HG02623 (cell line): Measurements from ENCODE around the gene ANO9.
"Not testable (repeated sequence)": the region's sequence is repeated elsewhere in the genome, so short reads cannot be mapped to it uniquely, and the experiment has no call there.

Experiments used
- ATAC-seq: cut with Tn5 transposase; IDR thresholded peaks from one replicate; pipeline ENCODE4 v1.9.1; 2021; ENCODE audit warnings: moderate library complexity; ENCODE audit not compliant: unreplicated experiment

Gene ANO9

GRCh38 chr11:389369-389768 is 52.4 kb downstream of the ANO9 start:
- ATAC-seq = not testable (repeated sequence)

DNA sequence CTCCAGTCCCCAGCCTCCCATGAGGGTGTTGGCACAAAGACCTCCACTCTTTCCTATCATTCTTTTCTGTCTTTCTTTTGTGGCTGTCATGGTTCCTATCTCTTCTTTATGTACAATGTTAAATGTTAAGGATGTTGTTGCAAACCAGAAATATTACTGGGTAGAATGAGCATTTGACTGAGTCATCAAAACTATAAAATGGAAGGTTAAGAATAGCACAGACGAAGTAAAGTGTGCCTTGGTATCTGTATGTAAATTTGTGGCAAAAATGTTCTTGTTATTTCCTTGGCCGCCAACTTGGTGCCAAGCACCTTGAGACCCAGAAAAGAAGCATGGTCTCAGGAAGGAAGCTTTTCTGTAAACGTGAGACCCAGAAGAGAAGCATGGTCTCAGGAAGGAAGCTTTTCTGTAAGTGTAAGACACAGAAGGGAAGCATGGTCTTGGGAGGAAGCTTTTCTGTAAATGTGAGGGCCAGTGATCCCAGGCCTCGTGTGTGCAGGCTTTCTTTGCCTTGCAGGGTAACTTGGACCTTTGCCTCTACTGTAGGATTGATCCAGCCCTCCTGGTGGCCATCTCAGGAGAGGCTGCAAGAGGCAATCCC is 54.5 kb downstream of the ANO9 start:
- ATAC-seq = no peak

- ATAC-seq = no peak
Measured at GRCh38 chr11:386483-386882, 55.3 kb downstream of the ANO9 start.

- ATAC-seq = no peak
Measured at GRCh38 chr11:385594-386351, 56.0 kb downstream of the ANO9 start.

GRCh38 chr11:384511-384910 is 57.3 kb downstream of the ANO9 start:
- no peak for ATAC-seq

DNA sequence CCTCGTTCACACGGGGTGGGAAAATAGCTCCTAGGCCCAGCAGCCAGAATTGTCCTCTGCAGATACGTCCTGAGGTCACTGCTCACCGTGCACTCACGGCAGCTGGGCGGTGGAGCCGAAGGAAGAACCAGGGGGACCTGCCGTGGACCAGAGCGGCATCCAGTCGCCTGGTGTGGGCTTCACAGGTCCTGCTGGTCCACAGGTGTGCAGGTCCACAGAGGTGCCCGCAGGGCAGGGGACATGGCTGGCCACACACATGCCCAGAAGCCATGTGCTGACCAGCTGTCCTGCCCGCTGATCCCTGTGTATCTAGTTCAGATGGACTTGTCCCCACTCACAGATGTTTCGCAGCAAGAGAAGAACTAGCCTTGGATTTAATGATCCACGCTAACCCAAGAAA is 58.4 kb downstream of the ANO9 start:
- no peak for ATAC-seq

DNA sequence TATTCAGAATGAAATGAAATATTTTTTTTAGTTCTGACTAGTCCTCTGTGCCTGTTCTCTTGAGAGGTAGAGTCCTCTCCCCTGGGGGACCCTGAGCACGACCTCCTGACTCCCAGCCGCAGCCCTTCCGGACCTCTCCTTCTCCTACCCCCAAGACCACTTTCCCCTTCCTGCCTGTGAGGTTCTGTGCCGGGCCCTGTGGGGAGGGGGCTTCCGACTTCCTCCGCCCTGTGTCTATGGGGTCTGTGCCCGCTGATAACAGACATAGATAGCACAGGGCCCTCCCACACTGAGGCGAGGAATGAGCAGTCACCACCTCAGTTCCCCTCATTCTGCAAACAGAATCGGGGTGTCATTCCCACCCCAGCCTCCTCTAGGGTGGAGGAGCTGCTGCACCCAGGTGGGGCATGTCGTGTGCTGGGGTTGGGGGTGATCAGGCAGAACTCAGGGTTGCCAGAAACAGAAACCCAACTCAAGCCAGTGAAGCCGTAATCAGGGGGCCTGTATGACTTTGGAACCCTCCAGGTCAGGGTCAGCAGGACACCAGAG is 59.7 kb downstream of the ANO9 start:
- ATAC-seq = no peak

GRCh38 chr11:381501-382072 is 60.2 kb downstream of the ANO9 start:
- ATAC-seq = no peak

- ATAC-seq = no peak
Measured at GRCh38 chr11:380996-381395, 60.8 kb downstream of the ANO9 start.

DNA sequence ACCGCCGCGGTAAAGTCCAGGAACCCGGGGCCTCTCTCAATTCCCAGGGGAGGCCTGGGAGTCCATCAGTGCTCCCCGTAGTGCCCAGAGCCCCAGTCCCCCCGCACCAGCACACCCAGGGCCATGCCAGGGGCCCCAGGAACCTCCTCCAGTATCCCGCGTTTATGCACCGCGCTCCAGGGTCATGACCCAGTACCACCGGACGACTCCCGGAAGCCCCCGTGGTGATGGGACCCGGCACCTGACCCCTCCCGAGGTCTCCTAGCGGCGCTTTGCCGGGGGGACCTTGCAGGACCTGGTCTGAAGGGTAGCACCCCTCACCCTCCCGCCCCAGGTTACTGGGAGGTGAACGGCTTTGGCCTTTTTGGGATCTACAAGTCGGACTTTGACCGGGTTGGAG is 61.3 kb downstream of the ANO9 start:
- ATAC-seq = no peak

DNA sequence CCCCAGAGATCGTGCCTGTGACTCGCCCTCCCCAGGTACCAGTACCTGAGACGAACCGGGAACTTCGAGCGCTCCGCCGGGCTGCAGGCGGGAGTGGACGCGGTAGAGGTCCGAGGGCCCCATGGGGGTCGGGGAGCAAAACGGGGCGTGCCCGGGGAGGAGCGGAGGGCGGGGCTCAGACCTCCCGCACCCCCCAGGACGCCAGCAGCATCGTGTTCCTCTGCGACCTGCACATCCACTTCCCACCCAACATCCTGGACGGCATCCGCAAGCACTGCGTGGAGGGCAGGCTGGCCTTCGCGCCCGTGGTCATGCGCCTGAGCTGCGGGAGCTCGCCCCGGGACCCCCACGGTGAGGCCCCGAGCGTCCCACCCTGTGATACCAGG is 61.7 kb downstream of the ANO9 start:
- no peak for ATAC-seq

DNA sequence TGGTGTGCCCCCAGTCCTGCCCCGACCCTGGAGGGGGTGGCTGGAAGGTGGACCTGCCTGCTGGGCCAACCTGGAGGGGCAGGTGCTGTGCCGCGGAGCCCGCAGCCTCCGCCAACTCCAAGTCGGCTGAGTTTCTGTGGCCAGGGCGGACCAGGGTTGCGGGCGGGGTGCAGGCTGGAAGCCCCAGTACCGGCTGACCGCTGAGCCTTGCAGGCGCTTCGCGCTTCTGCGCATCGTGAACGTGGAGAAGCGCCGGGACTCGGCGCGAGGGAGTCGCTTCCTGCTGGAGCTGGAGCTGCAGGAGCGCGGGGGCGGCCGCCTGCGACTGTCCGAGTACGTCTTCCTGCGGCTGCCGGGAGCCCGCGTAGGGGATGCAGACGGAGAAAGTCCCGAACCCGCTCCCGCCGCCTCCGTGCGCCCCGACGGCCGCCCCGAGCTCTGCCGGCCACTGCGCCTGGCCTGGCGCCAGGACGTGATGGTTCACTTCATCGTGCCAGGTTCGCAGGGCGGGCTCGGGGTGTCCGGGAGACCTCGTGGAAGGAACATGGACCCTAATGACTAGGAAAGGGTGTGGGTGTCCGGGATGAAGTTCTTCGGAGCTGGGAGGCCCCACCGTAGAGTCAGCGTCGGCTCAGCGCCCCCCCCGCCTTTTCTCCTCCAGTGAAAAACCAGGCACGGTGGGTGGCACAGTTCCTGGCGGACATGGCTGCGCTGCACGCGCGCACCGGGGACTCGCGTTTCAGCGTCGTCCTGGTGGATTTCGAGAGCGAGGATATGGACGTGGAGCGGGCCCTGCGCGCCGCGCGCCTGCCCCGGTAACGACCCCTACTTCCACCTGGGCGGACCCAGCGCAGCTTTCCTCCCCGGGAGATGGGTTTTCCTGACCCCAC is 62.4 kb downstream of the ANO9 start:
- no peak for ATAC-seq

GRCh38 chr11:377883-378500 is 63.8 kb downstream of the ANO9 start:
- ATAC-seq = no peak

DNA sequence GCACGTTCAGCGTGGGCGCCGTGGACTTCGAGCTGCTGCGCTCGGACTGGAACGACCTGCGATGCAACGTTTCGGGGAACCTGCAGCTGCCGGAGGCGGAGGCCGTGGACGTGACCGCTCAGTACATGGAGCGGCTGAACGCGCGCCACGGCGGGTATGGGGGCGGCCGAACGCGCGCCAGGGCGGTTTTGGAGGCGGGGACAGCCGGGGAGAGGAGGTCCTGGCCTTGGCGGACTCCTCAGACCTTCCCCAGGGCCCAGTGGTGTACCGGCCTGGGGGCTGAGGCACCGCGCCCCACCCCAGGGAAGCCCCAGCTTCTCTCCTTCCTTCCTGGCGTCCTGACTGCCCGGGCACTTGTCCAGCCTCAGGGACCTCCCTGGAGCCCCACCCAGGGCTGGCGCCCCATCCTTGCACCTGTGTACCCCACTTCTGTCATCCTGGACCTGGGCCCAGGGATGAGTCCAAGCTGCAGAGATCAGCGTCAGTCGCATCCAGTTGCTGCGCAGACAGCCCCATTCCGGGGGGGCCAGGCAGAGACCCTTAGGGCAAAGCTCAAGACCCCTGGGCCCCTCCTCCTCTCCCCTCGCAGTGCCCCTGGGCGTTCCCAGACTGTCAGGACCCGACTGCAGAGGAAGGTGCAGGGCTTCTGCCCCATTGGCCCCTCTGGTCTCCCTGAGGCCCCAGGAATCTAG is 64.5 kb downstream of the ANO9 start:
- no peak for ATAC-seq

DNA sequence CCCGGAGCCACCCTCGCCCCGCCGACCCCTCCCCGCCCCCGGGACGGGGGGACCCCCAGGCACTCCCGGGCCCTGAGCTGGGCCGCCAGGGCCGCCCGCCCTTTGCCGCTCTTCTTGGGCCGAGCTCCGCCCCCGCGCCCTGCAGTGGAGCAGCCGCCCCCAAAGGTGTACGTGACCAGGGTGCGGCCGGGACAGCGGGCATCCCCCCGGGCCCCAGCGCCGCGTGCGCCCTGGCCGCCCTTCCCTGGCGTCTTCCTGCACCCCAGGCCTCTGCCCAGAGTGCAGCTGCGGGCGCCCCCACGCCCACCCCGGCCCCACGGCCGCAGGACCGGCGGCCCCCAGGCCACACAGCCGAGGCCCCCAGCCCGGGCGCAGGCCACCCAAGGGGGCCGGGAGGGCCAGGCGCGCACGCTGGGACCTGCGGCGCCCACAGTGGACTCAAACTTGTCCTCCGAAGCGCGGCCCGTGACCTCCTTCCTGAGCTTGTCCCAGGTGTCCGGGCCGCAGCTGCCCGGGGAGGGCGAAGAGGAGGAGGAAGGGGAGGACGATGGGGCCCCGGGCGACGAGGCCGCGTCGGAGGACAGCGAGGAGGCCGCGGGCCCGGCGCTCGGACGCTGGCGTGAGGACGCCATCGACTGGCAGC is 65.2 kb downstream of the ANO9 start:
- no peak for ATAC-seq

- no peak for ATAC-seq
Measured at GRCh38 chr11:375065-376025, 66.5 kb downstream of the ANO9 start.

DNA sequence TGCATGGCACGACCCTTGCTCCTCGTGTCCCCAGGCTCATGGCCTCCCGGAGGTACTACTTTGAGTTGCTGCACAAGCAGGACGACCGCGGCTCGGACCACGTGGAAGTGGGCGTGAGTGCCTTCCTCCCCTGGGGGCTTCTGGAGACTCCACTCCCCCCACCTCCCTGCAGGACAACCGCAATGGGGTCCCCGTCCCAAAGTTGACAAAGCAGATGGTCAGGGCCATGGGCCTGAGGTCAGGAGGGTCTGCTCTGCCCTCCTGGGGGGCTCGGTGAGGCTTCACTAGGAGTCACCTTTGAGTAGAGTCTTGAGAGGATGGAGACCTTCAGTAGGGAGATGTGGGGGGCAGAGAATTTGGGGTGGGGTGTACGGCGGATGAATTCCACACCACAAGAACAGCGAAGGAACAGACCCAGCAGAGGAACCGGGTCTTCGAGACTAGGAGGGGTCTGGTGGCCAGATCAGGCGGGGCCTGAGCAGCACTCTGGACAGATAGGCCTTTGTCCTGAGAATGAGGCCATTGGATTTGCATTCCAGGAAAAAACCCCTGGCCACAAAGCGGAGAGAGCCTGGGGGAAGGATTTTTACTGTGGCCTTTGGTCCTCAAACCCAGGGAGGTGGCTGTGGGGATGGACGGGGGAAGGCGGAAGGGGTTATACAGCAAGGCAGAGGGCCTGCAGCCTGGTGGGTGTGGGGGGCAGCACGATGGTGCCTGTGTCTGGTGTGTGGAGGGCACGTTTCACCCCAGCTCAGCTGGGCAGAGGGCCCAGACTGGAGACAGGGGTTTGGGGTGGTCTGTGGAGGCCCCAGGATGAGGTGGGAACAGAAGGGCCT is 67.9 kb downstream of the ANO9 start:
- no peak for ATAC-seq
